K562 (cell line): ENCODE measurements around the gene DDX20. TPM values are rescaled to one million over a fixed set of nuclear protein-coding genes. Genes with fewer than 3 reads are reported as not detected.

Source experiments
- ATAC-seq: fragments of 200-7000 bp; cut with Tn5 transposase; 3 replicates; pipeline ENCODE4 v1.9.1; 2020; ENCODE audit warnings: moderate library complexity
- BruUV-seq: library from RNA; stranded (reverse); fragments of 400-500 nt; replicated peaks from 2 replicates; lab custom pipeline; 2021; lab: Mats Ljungman, UMichigan
- CTCF ChIA-PET: fragments of 300-600 bp; formaldehyde crosslinking; extraction: SDS; loops from one replicate; lab custom pipeline; 2021; ENCODE audit warnings: low intra/inter-chr PET ratio; lab: Yijun Ruan, JAX
- POLR2A ChIA-PET: fragments of 300-600, 350-650 bp; sonication (Branson Sonifier 250); formaldehyde crosslinking; extraction: SDS; loops from one replicate; lab custom pipeline; 2021; ENCODE audit warnings: antibody characterized with exemption, inconsistent platforms; lab: Yijun Ruan, JAX
- DNase-seq, 4 experiments: peaks; one replicate each; pipeline versions ENCODE4 v3.0.0 to v3.0.0-alpha.2; 2011 to 2018; ENCODE audit warnings: low spot score in 3 of 4, mixed read lengths in 3 of 4; ENCODE audit errors: extremely low read depth in 1 of 4
- FAIRE-seq: peaks from 2 replicates; lab custom pipeline; 2011; peaks lifted over from hg19 to GRCh38; lab: Jason Lieb, UNC
- H2AFZ ChIP-seq: 2 replicates; pipeline ENCODE4 v1.6.0; 2011; ENCODE audit warnings: low read depth, low read length, control low read depth, inconsistent platforms
- H3K27ac ChIP-seq: fragments of 200-600 bp; 3 replicates; pipeline ENCODE4 v1.8.0; 2011; ENCODE audit warnings: low read depth, mild to moderate bottlenecking, control low read depth, inconsistent platforms, low read length, moderate library complexity, mixed read lengths; ENCODE audit errors: extremely low read depth
- H3K27me3 ChIP-seq, 2 experiments: fragments of 300-600 bp in 1 of 2; 2 replicates in 1 of 2; 3 replicates in 1 of 2; pipeline versions ENCODE4 v1.6.0 to v1.8.0; 2011; ENCODE audit warnings: inconsistent platforms in 2 of 2, low read length in 2 of 2, mild to moderate bottlenecking in 1 of 2, mixed read lengths in 1 of 2, moderate library complexity in 1 of 2; ENCODE audit not compliant: control insufficient read depth in 2 of 2, insufficient read depth in 2 of 2
- H3K36me3 ChIP-seq: fragments of 300-600 bp; 3 replicates; pipeline ENCODE4 v1.8.0; 2011; ENCODE audit warnings: mild to moderate bottlenecking, low read length, inconsistent platforms; ENCODE audit not compliant: control insufficient read depth, insufficient read depth
- H3K4me1 ChIP-seq, 2 experiments: fragments of 200-600 bp in 1 of 2; replicated peaks in 1 of 2; 2 replicates in 1 of 2; 3 replicates in 1 of 2; pipeline versions ENCODE4 v1.5.1 to v1.8.0; 2011; ENCODE audit warnings: inconsistent platforms in 2 of 2, low read length in 2 of 2, mild to moderate bottlenecking in 1 of 2, mixed read lengths in 1 of 2, moderate library complexity in 1 of 2; ENCODE audit not compliant: control insufficient read depth in 2 of 2, insufficient read depth in 2 of 2
- H3K4me2 ChIP-seq: 2 replicates; pipeline ENCODE4 v1.6.1; 2011; ENCODE audit warnings: low read length, control low read depth, inconsistent platforms, mixed read lengths; ENCODE audit not compliant: insufficient read depth
- H3K4me3 ChIP-seq: fragments of 200-600 bp; sonication (generic), shearing (Covaris generic); 2 replicates; pipeline ENCODE4 v1.5.1; 2016; ENCODE audit warnings: control low read depth, inconsistent platforms
- H3K79me2 ChIP-seq: fragments of 200-600 bp; 3 replicates; pipeline ENCODE4 v1.8.0; 2011; ENCODE audit warnings: low read length, inconsistent platforms; ENCODE audit not compliant: control insufficient read depth, insufficient read depth
- H3K9ac ChIP-seq, 2 experiments: 2 replicates each; pipeline versions ENCODE4 v1.6.0 to v1.6.1; 2011; ENCODE audit warnings: low read depth in 2 of 2, low read length in 2 of 2, control low read depth in 1 of 2, inconsistent platforms in 1 of 2, mild to moderate bottlenecking in 1 of 2, mixed read lengths in 1 of 2; ENCODE audit not compliant: insufficient read depth in 1 of 2
- H3K9me1 ChIP-seq: one replicate; pipeline ENCODE4 v1.6.0; 2011; ENCODE audit warnings: inconsistent platforms, mild to moderate bottlenecking, low read length, moderate library complexity; ENCODE audit not compliant: control insufficient read depth, insufficient read depth
- H3K9me3 ChIP-seq: replicated peaks from 2 replicates; pipeline ENCODE4 v1.5.1; 2011; ENCODE audit warnings: low read depth, low read length, inconsistent platforms; ENCODE audit not compliant: control insufficient read depth, insufficient read depth
- H4K20me1 ChIP-seq: replicated peaks from 2 replicates; pipeline ENCODE4 v1.6.1; 2011; ENCODE audit warnings: low read length, inconsistent platforms, mixed read lengths; ENCODE audit not compliant: control insufficient read depth, insufficient read depth
- BCL6 ChIP-seq: fragments of 250-450 bp; sonication (Bioruptor Pico); IDR thresholded peaks from 2 replicates; pipeline ENCODE4 v1.4.0; 2020
- COPS2 ChIP-seq: fragments of 450-650 bp; conservative IDR thresholded peaks from 2 replicates; pipeline ENCODE4 v1.6.1; 2016; ENCODE audit warnings: mild to moderate bottlenecking, moderate library complexity
- FOXJ2 ChIP-seq: fragments of 200-800 bp; sonication (Bioruptor generic); IDR thresholded peaks from 2 replicates; pipeline ENCODE4 v1.6.1; 2016; ENCODE audit warnings: missing genetic modification characterization, missing compliant biosample characterization
- RERE ChIP-seq: sonication (generic); formaldehyde crosslinking; IDR thresholded peaks from 2 replicates; pipeline ENCODE4 v1.8.0; 2023; ENCODE audit warnings: missing genetic modification reagents, mild to moderate bottlenecking, borderline replicate concordance
- RFX1 ChIP-seq: fragments of 450-650 bp; IDR thresholded peaks from 2 replicates; pipeline ENCODE4 v1.6.1; 2016; ENCODE audit warnings: mild to moderate bottlenecking, moderate library complexity
- RFX5 ChIP-seq: IDR thresholded peaks from 2 replicates; pipeline ENCODE4 v1.6.1; 2011; ENCODE audit warnings: low read depth, mild to moderate bottlenecking, improper control_type of control experiment, low read length
- TCF15 ChIP-seq: fragments of 250-450 bp; sonication (Bioruptor Pico); IDR thresholded peaks from 2 replicates; pipeline ENCODE4 v1.8.0; 2022; ENCODE audit warnings: moderate library complexity, mild to moderate bottlenecking, inconsistent platforms
- ZNF143 ChIP-seq: sonication (generic); formaldehyde crosslinking; IDR thresholded peaks from 2 replicates; pipeline ENCODE4 v1.9.0; 2022; ENCODE audit warnings: mild to moderate bottlenecking, missing genetic modification reagents
- WGBS: fragments of 100-300 bp; shearing (Covaris generic); methylation state at CpG from one replicate; pipeline ENCODE4 v1.1.6; 2016; ENCODE audit warnings: low coverage, mixed read lengths; ENCODE audit not compliant: insufficient coverage; ENCODE audit errors: missing lambda C conversion rate; 5-methylcytosine and 5-hydroxymethylcytosine counted together
- in situ Hi-C: fragments of 300-500 bp; cut with MboI; formaldehyde crosslinking; loops from 4 replicates; pipeline ENCODE4 v1.15.0; 2018; ENCODE audit warnings: inconsistent platforms, mixed read lengths
- intact Hi-C: fragments of 100-400 bp; cut with micrococcal nuclease; formaldehyde crosslinking; loops from 2 replicates; pipeline ENCODE4 v1.14.2; 2022
- polyA plus RNA-seq, 8 experiments: library from polyadenylated mRNA; depleted of rRNA in 4 of 8; stranded (reverse) in 5 of 8; unstranded in 3 of 8; fragments of >200 nt; fragmentation: Nextera tagmentation in 2 of 8; fragmentation: Illumina TruSeq in 1 of 8; extraction: Ambion mirVana in 2 of 8; extraction: Trizol in 1 of 8; gene quantifications; 2 replicates each; pipeline versions ENCODE4 v1.2.1 to v1.2.3, GENCODE V29; 2011 to 2014; ENCODE audit warnings: inconsistent platforms in 1 of 8, missing spikeins in 1 of 8
- total RNA-seq, 7 experiments: library from RNA; depleted of rRNA in 6 of 7; stranded (reverse); fragments of >200 nt in 6 of 7; fragmentation: Illumina TruSeq in 2 of 7; extraction: Trizol in 2 of 7; gene quantifications; 2 replicates each; pipeline versions ENCODE4 v1.2.1 to v1.2.3, GENCODE V29; 2011 to 2021; ENCODE audit warnings: low replicate concordance in 1 of 7

Gene DDX20
- total and polyA plus RNA-seq, 9 of the 15 experiments (the other 6 are each of a cell fraction or from before 2014, with no cell fraction given): 8.3 to 33.4 (median 24.5) TPM

- ChIA-PET POLR2A (no interaction called here), CTCF (interaction anchor here (0.7 kb wide), 1 partner anchor 1012 kb away, joined by 3 read pairs; no protein-coding TSS in a partner anchor)
- WGBS: 3% methylated on average over 8 of the region's 8 CpGs
- ATAC-seq: no peak
- no peak overlapping the region for H3K9ac ChIP-seq
- H3K79me2 ChIP-seq: no peaks in the 10 kb centered on the region
- H3K27ac ChIP-seq: no peak overlapping the region
- no peaks in the 10 kb centered on the region for H3K9me3 ChIP-seq
- FAIRE-seq: no peak
- no peak for DNase-seq
- no peaks in the 10 kb centered on the region for H4K20me1 ChIP-seq
- H3K36me3 ChIP-seq: no peaks in the 10 kb centered on the region
- H3K27me3 ChIP-seq: peaks cover 19 to 30% of the 10 kb centered on the region in 2 experiments; a peak in 4 of 5 replicates
- intact Hi-C loops: no loop called here
- in situ Hi-C loops: no loop called here
- no peak overlapping the region for H3K4me3 ChIP-seq
- no peak overlapping the region for H3K4me2 ChIP-seq
- no peak overlapping the region for H2AFZ ChIP-seq
- no TSS peak for BruUV-seq
- H3K4me1 ChIP-seq: no peaks in the 10 kb centered on the region
- no peaks in the 10 kb centered on the region for H3K9me1 ChIP-seq
- TF ChIP-seq FOXJ2: no peak
- 0 out of 2 replicates have a peak, but pooled peaks have one; percentile 20 for TF ChIP-seq ZNF143 (CRISPR knock-in tag)
Observed at GRCh38 chr1:111776861-111777260, 21.2 kb downstream of the DDX20 start.

DNA sequence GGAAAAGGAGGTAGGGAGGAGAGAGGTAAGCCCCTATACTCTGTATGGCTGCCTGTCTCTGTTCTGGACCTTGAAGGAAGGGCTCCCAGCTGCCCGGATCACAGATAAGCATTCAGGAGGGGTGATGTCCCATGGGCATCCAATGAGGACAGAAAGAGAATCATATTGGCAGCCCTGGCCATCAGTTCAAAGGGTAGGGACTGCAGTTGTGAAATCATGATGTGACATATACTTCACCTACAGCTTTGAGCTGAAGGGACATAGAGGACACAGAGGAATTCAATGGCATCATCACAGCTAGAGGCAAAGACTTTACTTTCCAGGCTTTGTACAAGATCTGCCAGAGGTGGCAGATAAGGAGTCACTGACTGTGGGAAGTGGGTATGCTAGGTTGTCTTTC lies 21.6 kb downstream of the DDX20 start:
- CTCF ChIA-PET: interaction anchor here (0.7 kb wide), 1 partner anchor 1011 kb away, joined by 3 read pairs; no protein-coding TSS in a partner anchor
- Histone ChIP-seq H3K9me3 (no peaks in the 10 kb centered on the region), H3K27me3 (peaks cover 19 to 30% of the 10 kb centered on the region in 2 experiments; a peak in 4 of 5 replicates), H3K4me3 (no peak overlapping the region), H3K9me1 (no peaks in the 10 kb centered on the region), H3K4me1 (no peaks in the 10 kb centered on the region), H4K20me1 (no peaks in the 10 kb centered on the region), H3K36me3 (no peaks in the 10 kb centered on the region), H3K4me2 (no peak overlapping the region), H3K9ac (no peak overlapping the region), H3K79me2 (no peaks in the 10 kb centered on the region), H3K27ac (no peak overlapping the region), H2AFZ (no peak overlapping the region)
- BruUV-seq: no TSS peak
- peak; percentile 32 for FAIRE-seq
- POLR2A ChIA-PET: interaction anchor here (0.8 to 0.9 kb wide), 2 partner anchors 8 to 10 kb away, joined by 3 read pairs; no protein-coding TSS in a partner anchor
- intact Hi-C loops (no loop called here), in situ Hi-C loops (no loop called here)
- no peak for DNase-seq
- TF ChIP-seq RFX5 (no peak), RERE (no peak), BCL6 (CRISPR knock-in tag) (no peak), RFX1 (no peak), COPS2 (no peak), TCF15 (CRISPR knock-in tag) (no peak)
- ATAC-seq: no peak
- WGBS: 0% methylated on average over 1 of the region's 1 CpG
